Left forelimb (tissue), 1 donor: Measurements from ENCODE around the gene FAM149A.

ENCODE experiments used
- DNase-seq: peaks from one replicate; pipeline ENCODE4 v3.0.0-alpha.2; 2018; ENCODE audit warnings: low spot score

Gene FAM149A

GRCh38 chr4:186105647-186106321 lies 1.3 kb downstream of the FAM149A start:
- no peak for DNase-seq

DNA sequence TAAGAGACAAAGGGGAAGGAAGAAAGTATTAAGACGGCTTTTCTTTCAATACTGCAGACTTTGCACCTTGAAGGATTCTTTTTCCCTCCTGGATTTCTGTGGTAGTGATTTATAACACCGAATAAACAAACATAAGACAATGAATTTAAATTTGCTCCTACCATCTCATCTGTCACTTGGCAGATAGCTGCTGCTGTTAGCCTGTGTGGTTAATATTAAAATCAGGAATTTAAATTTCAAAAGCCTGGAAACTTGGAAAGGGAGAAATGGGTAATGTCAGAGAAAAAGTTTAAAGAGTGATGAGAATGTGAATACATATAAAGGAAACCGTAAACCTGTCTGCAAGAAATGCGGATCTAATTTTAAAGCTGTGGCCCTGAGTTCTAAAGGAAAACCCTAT lies 3.4 kb downstream of the FAM149A start:
- DNase-seq, result no peak

DNA sequence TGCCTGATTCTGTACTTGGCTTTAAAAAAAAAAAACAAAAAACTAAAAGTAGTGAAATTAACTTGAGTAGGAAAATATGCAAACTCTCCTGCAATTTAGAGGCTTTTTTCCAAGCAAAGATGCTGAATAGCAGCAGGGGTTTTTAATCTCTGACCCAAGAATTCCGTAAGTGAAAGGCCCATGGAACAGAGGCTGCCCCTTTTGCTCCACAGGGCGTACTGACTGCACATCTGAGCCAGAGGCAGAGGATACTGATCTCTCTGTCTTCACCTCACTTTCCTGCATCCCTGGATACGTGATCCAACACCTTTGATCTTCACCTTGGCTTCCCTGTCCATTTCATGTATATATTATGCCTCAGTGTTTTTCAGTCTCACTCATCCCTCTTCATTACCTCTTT lies 3.9 kb downstream of the FAM149A start:
- DNase-seq, result no peak

DNA sequence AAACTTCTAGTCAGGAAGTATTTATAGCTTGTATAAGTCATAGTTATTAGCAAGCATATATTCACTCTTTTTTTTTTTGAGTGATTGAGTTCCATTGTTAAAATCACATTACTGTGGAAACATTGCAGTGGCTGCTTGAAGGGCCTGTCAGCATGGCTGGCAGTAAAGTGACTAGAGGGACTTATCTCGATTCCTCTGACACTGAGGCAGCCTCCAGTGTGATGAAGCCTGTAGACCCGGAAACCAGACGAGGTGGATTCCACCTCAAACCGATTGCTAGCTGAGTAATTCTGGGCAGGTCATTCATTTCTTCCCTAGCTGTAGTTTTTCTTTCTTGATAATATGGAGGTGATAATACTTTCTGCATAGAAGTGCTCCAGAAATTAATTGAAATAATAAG lies 4.7 kb downstream of the FAM149A start:
- no peak for DNase-seq

GRCh38 chr4:186116697-186117096 lies 12.2 kb downstream of the FAM149A start:
- DNase-seq, result no peak

GRCh38 chr4:186118582-186118981 lies 14.1 kb downstream of the FAM149A start:
- no peak for DNase-seq

DNA sequence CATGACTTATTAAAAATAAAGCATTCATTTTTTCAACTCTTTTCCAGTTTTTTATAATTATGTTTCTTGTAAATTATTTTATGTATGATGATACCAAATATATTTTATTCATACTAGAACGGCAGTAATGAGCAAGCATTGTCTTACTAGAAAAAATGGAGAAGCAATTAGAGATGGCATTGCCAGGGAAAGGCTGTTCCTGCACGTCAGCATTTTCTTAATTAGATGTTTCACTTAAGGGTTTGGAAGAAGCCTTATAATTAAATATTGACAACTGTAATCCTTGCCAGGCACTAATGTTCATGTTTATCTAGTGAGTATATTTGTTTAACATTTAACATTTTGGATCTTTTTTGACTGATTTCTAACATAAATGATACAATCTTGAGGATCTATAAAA lies 16.6 kb downstream of the FAM149A start:
- no peak for DNase-seq

GRCh38 chr4:186128842-186129241 lies 24.3 kb downstream of the FAM149A start:
- no peak for DNase-seq

DNA sequence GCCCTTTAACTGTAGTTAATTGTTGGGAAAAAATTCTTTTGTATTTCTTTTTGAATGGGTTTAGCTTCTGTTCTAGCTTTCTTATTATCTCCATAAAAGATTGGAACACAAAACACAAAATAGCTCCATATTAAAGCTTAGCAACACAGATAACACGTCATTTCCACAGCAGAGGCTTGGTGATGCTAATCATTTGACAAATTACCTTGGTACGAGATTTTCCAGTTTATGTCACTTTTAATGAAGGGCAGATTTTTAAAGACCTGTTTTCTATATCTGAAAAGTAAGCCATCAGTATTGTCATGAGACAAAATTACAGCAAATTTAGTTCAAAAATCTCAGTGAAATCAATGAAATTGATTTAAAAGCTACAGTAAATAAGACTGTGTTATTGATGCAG lies 27.4 kb downstream of the FAM149A start:
- DNase-seq, result no peak

DNA sequence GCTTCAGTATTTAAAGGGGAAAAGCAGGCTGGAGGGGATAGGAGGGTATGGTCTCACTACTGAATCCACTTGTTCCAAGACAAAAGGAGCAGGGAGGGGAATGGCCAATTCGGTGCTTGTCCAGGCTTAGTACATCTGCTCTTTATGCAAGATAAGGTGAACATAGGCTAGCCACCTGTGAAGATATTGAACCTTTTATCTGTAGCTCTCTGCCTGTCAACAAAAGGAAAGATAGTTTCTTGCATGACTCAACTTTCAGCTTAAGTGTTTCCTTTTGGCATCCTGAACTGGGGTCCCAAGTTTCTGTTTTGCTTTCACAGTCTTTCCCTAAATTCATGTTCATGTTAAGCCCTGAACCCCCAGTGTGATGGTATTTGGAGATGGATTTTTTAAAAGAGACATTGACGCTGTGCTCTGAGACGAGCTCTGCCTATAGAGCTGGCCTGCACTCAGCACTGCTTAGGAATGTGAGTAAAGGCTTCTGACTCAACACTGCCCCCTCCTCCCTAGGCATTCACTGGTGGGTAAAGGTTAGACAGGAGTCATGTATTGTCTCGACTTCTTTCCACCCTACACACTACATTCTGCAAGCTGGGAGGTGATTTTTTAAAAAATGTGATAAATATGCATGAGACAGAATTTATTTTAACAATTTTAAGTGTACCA lies 28.2 kb downstream of the FAM149A start:
- DNase-seq, result no peak

- no peak for DNase-seq
Measured at GRCh38 chr4:186134257-186134656, 29.8 kb downstream of the FAM149A start.

DNA sequence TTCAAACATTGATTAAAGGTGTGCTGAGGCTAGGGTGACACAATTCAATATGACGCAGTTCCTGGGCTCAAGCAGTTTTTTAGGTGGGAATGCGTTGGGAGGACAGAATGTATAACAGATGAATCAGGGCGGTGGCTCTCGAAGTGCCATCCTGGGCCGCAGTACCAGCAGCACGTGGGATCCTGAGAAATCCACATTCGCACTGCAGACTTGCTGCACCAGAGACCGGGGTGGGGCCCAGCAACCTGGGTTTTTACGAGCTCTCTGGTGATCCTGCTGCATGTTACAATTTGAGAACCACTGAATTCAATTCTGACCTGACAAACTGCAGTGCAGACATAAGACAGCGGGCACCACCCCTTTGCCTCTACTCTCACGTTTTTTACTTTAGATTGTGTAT lies 30.4 kb downstream of the FAM149A start:
- DNase-seq, result no peak

DNA sequence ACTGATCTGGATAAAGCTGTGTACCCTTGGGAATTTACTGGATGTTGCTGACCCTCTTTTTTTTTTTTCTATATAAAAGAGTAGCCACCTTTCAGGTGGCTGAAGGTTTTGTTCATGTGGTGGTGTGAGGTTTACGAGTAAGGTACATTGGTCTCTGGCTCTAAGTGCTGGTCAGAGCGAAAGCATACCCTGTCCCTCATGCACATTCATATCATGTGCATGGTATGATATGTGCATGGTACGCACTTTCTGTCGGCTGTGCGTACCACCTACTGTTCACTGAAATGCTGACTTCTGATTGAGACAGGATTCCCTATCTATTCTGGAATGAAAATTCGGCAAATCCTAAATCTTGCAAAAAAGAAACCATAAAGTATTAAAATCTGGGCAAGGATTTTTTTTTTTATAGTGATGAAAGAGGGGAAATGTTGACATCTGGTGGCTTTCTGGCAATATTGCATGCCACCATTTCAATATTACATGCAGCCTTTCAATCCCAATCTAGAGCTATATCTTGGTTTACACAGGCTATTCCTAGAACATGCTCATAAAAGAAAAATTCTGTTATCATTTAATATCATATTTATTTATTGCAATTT lies 32.8 kb downstream of the FAM149A start:
- no peak for DNase-seq

GRCh38 chr4:186144198-186144945 lies 39.9 kb downstream of the FAM149A start:
- DNase-seq, result peak; percentile 87

DNA sequence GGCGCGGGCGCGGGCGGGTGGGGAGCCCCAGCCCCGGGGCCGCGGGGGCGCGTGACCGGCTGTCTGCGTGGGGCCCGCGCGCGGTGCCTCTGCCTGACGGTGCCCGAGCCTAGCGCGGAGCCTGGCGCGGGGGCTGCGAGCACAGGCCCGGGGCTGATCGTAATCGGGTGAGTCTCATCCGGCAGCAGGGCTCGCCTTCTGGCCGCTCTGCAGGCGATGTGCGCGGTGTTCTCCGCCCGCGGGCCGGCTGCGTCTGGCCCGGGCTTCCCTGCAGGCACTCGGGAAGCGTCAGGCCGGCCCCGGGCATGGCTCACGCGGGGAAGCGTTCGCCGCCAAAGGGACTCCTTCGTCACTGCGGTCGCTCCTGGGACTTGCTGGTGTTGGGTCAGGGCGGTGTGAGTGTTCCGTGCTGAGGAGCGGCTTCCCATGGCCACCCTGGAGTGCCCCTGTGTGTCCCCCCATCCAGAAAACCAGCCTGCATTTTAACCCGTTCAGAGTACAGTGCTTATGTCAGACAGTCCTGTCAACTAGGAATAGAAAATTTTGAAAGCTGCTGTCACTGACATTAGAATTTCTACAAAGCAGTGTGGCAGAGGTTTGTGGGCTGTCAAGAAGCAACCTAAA lies 40.6 kb downstream of the FAM149A start:
- DNase-seq, result peak; percentile 86

- no peak for DNase-seq
Measured at GRCh38 chr4:186146458-186146857, 42.0 kb downstream of the FAM149A start.

DNA sequence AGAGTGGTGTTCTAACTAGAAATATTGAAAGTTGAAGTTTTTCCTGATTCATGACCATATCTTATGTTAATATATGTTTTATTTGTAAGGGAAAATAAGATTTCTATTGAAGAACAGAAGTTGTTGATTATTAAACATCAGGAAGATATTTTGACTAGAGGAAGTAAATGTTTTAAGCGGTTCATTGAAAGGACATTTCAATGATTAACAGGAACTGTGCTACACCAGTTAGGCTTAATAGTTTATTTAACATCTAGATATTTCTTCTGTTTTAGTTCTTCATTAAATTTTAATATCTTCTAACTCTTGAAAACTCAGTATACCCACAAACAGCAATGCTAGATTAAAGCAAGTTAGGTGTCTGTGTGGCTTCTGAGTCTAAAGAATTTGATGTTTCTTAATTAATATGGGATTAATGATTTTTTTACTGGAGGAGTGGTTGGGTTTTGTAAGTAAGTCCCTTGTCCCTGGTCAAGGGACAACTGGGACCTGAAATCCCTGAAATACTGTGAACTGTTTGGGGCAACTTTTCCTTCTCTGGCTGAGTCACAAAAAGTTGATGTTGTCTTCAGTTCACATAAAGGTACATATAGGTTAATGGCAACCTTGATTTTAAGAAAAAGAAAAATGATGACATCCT lies 44.0 kb downstream of the FAM149A start:
- DNase-seq, result no peak

DNA sequence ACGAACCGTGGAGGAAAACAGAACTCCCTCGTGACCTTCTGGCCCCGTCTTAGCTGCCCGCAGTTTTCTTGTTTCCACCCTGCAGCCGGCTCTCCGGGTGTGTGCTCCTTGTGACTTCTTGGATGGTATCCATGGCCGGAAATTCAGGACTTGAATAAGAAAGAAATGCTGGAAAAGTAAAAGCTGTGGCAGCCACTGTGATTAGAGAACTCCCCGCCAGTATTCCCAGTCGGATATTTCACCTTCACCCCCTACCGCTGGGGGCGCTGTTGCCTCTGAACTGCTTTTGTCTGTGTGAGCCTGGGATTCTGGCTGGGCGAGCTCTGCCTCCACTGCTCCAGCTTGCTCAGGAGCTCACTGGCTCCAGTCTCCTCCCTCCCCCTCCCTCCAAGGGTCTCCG lies 45.4 kb downstream of the FAM149A start:
- DNase-seq, result no peak

DNA sequence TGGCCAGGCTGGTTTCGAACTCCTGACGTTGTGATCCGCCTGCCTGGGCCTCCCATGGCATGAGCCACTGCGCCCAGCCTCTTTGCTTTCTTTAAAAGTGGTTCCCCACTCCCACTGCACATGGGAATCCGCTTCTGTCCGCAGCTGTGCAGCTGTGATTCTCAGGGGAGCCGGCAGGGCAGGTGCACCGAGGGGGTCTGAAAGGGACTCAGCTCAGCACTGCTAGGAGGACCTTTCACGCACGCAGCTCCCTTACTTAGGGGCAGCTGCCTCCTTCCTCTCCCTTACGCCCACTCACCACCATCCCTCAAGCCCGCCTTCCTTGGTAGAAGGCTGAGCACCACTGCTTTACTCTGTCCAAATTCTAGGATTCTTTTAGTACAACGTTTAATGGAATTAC lies 46.4 kb downstream of the FAM149A start:
- DNase-seq, result no peak

DNA sequence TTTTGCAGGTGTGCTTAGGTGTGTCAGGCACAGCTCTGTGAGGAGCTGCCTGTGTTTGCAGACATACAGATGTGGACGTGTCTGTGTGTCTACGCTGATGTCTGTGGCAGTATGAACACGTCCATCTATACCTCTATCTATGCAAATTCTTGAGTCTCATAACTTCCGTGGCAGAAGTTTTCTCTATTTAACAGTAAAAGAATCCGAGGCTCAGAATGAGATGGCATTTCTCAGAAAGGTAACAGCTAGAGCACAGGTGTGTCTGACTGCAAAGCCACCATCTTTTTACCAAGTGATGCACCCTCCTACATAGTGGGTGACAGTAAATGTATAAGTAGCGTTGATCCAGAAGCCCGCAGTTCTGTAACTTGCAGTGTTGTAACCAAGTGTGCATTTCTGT lies 47.0 kb downstream of the FAM149A start:
- DNase-seq, result no peak

GRCh38 chr4:186158021-186158813 lies 53.7 kb downstream of the FAM149A start:
- no peak for DNase-seq
